Measurements from ENCODE around the gene GABRP. TPM values are rescaled to one million over a fixed set of nuclear protein-coding genes. Genes with fewer than 3 reads are reported as not detected.

GABRP gene
- total RNA-seq, 4 donors from 2014 or later = 0.88 to 7.7 (median 1.2) TPM; not detected in 1

DNA sequence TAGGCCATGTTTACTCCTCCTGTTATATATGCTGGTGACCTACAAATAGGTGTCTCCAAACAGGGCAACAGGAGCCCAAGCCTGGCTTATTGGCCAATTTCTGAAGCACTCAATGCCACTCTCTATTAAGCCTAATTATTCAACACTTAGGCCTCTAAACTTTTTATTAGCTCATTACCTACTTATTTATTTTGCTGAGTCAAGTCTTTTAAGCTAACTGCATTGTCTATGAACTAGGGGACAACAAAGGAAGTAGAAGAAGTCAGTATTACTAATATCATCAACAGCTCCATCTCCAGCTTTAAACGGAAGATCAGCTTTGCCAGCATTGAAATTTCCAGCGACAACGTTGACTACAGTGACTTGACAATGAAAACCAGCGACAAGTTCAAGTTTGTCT, 28.2 kb downstream of the GABRP start:
- Histone ChIP-seq H3K4me3 (no peak overlapping the region), H3K27me3 (no peaks in the 10 kb centered on the region), H3K36me3 (no peaks in the 10 kb centered on the region), H3K4me1 (no peaks in the 10 kb centered on the region), H3K9me3 (no peaks in the 10 kb centered on the region), H3K27ac (no peak overlapping the region)
- intact Hi-C loops (cut with DNase I; ENCODE audit: low total_unique reads) = no loop called here
- no peak for TF ChIP-seq CTCF (IDR thresholded peaks at IDR 0.05)
- TF ChIP-seq POLR2A (IDR thresholded peaks at IDR 0.05) = no peak
- no peak for DNase-seq

DNA sequence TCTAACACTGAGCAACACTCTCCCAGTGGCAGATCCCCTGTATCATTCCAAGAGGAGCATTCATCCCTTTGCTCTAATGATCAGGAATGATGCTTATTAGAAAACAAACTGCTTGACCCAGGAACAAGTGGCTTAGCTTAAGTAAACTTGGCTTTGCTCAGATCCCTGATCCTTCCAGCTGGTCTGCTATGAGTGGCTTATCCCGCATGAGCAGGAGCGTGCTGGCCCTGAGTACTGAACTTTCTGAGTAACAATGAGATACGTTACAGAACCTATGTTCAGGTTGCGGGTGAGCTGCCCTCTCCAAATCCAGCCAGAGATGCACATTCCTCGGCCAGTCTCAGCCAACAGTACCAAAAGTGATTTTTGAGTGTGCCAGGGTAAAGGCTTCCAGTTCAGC, 29.7 kb downstream of the GABRP start:
- H3K27ac ChIP-seq = no peak overlapping the region
- no peaks in the 10 kb centered on the region for H3K36me3 ChIP-seq
- no peaks in the 10 kb centered on the region for H3K27me3 ChIP-seq
- no peak for DNase-seq
- H3K4me3 ChIP-seq = no peak overlapping the region
- intact Hi-C loops (cut with DNase I; ENCODE audit: low total_unique reads) = no loop called here
- H3K9me3 ChIP-seq = no peaks in the 10 kb centered on the region
- TF ChIP-seq CTCF (IDR thresholded peaks at IDR 0.05) (no peak), POLR2A (IDR thresholded peaks at IDR 0.05) (no peak)
- H3K4me1 ChIP-seq = no peaks in the 10 kb centered on the region

GRCh38 chr5:170817195-170817594, 33.7 kb downstream of the GABRP start:
- no peaks in the 10 kb centered on the region for H3K9me3 ChIP-seq
- no peaks in the 10 kb centered on the region for H3K27me3 ChIP-seq
- no peak for TF ChIP-seq CTCF (IDR thresholded peaks at IDR 0.05)
- no peak for TF ChIP-seq POLR2A (IDR thresholded peaks at IDR 0.05)
- no peak overlapping the region for H3K27ac ChIP-seq
- no peak overlapping the region for H3K4me3 ChIP-seq
- H3K36me3 ChIP-seq = no peaks in the 10 kb centered on the region
- no peaks in the 10 kb centered on the region for H3K4me1 ChIP-seq
- intact Hi-C loops (cut with DNase I; ENCODE audit: low total_unique reads) = no loop called here
- no peak for DNase-seq

GRCh38 chr5:170818232-170818631, 34.7 kb downstream of the GABRP start:
- intact Hi-C loops (cut with DNase I; ENCODE audit: low total_unique reads) = no loop called here
- DNase-seq = no peak
- Histone ChIP-seq H3K27ac (no peak overlapping the region), H3K9me3 (no peaks in the 10 kb centered on the region), H3K4me3 (no peak overlapping the region), H3K36me3 (no peaks in the 10 kb centered on the region), H3K4me1 (no peaks in the 10 kb centered on the region), H3K27me3 (no peaks in the 10 kb centered on the region)
- no peak for TF ChIP-seq CTCF (IDR thresholded peaks at IDR 0.05)
- TF ChIP-seq POLR2A (IDR thresholded peaks at IDR 0.05) = no peak

DNA sequence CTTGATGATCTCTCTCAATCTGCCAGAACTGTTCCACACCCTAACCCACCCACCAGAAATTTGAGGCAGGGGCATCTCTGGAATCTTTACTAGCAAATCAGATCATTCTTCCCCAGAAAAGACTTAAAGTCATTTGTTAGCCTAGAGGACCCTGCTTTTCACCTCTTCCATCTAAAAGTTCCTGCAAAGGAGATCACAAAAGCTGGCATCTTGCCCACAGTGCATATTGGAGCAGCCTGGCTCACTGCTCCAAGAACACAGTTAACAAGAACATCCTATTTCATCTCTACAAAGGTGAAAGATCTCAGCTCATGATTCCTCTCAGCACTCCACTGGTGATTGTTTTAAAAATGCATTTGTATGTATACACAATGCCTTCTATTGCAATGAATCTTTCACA, 36.3 kb downstream of the GABRP start:
- no peaks in the 10 kb centered on the region for H3K9me3 ChIP-seq
- H3K27me3 ChIP-seq = no peaks in the 10 kb centered on the region
- intact Hi-C loops (cut with DNase I; ENCODE audit: low total_unique reads) = no loop called here
- H3K27ac ChIP-seq = no peak overlapping the region
- TF ChIP-seq POLR2A (IDR thresholded peaks at IDR 0.05) (no peak), CTCF (IDR thresholded peaks at IDR 0.05) (no peak)
- H3K4me1 ChIP-seq = no peaks in the 10 kb centered on the region
- DNase-seq = no peak
- H3K4me3 ChIP-seq = no peak overlapping the region
- H3K36me3 ChIP-seq = no peaks in the 10 kb centered on the region

Data from uterus (tissue), 4 donors.